Measurements from ENCODE around the gene AP3D1. TPM values are rescaled to one million over a fixed set of nuclear protein-coding genes. Genes with fewer than 3 reads are reported as not detected.

AP3D1 gene
- total RNA-seq, 1 experiment from 2014 or later: 78.9 TPM

DNA sequence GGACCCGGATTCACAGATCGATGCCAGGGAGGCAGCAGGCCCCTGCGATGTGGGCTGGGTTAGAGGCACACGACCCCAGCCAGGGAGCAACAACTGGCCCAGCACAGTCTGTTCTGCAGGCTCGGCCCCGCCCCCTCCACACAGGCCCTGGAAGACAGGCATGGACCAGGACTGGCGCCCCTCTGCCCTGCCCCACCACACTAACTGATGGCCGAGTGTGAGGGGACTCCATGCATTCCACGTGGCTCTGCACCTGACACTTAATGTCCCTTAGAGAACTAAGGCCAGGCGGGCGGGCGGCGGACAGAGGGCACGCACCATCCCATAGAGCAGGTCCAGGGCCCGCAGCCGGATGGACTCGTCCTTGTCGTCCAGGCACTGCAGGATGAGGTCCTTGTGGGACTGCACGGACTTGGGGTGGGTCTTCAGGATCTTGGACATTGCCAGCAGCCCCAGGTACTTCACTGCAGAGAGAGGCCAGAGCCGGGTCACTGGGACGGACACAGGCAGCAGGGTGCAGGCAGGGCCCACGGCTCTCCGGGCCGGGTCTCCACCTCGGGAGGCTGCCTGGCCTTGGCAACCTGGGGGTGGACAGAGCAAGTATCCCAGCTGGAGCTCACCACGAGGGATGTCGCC is 29.8 kb downstream of the AP3D1 start:
- no peaks in the 10 kb centered on the region for H3K4me1 ChIP-seq (replicated peaks)
- H3K27ac ChIP-seq: no peak overlapping the region
- no peaks in the 10 kb centered on the region for H3K27me3 ChIP-seq (replicated peaks)
- no peaks in the 10 kb centered on the region for H3K9me3 ChIP-seq (replicated peaks)
- no peak overlapping the region for H3K4me3 ChIP-seq
- DNase-seq (ENCODE audit: low read depth in 1 of 2, low spot score in 2 of 2): no peak
- H3K36me3 ChIP-seq: peaks cover 87% of the 10 kb centered on the region

GRCh38 chr19:2120821-2121220 is 30.5 kb downstream of the AP3D1 start:
- Histone ChIP-seq H3K4me1 (replicated peaks) (no peaks in the 10 kb centered on the region), H3K9me3 (replicated peaks) (no peaks in the 10 kb centered on the region), H3K36me3 (peaks cover 90% of the 10 kb centered on the region), H3K27me3 (replicated peaks) (no peaks in the 10 kb centered on the region), H3K4me3 (no peak overlapping the region), H3K27ac (no peak overlapping the region)
- no peak for DNase-seq (ENCODE audit: low read depth in 1 of 2, low spot score in 2 of 2)

DNA sequence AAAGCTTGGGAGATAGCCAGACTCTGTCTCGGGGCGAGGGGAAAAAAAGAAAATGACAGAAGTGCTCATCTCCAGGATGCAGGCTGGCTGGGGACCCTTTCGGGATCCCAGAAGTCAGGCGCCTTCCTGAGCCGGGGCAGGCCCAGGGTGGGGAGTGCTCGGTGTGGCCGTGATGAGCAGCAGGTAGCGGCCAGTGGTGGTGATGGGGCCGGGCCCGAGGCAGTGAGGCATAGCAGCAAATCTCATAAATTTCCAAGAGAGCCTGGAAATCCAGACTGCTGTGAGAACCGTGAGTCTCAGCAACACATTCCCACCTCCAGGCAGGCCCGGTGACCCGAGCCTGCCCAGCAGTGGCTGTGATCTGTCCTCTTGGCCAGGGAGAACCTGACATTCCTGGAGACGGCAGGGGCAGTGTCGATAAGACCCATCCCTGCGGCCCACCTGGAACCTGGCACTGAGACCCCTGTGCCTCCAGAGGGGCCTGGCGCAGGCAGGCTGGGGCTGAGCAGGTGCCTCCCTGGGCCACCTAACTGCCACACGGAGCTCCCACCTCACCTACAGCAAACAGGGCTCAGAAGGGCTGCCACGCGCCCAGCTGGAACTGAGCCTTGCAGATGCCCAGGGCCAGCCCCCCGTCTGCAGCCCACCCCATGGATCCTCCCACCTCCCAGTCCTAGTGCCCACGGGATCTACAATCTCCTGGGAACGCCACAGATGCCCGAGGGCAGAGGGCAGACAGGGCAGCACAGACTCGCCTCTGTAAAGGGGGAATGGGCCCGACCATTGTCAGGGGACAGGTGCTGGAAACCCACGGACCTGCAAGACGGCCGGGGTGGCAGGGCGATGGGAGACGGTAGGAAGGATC is 31.2 kb downstream of the AP3D1 start:
- Histone ChIP-seq H3K4me3 (no peak overlapping the region), H3K27me3 (replicated peaks) (no peaks in the 10 kb centered on the region), H3K4me1 (replicated peaks) (no peaks in the 10 kb centered on the region), H3K9me3 (replicated peaks) (no peaks in the 10 kb centered on the region), H3K27ac (no peak overlapping the region), H3K36me3 (peaks cover 92% of the 10 kb centered on the region)
- no peak for DNase-seq (ENCODE audit: low read depth in 1 of 2, low spot score in 2 of 2)

DNA sequence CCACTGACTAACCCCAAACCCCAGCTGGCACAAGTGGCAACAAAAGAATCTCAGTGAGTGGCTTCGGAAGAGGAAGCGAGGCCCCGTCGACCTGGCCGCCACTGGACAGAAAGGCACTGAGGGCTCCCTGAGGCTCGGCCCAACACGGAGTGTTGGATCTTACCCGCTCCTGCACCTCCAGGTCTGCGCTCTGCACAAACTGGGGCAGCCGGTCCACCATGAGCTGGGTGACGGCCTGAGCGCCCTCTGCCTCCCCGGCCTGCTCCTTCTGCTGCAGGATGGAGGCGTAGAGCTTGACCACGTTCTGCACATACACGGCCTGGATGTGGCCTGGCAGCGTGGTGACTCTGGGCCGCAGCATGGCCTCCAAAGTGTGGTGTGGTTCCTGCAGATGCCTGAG is 32.9 kb downstream of the AP3D1 start:
- H3K27ac ChIP-seq: no peak overlapping the region
- no peaks in the 10 kb centered on the region for H3K4me1 ChIP-seq (replicated peaks)
- H3K9me3 ChIP-seq (replicated peaks): no peaks in the 10 kb centered on the region
- no peak overlapping the region for H3K4me3 ChIP-seq
- peaks cover 93% of the 10 kb centered on the region for H3K36me3 ChIP-seq
- DNase-seq (ENCODE audit: low read depth in 1 of 2, low spot score in 2 of 2): no peak
- H3K27me3 ChIP-seq (replicated peaks): no peaks in the 10 kb centered on the region

- Histone ChIP-seq H3K36me3 (peaks cover 91% of the 10 kb centered on the region), H3K27me3 (replicated peaks) (no peaks in the 10 kb centered on the region), H3K4me3 (no peak overlapping the region), H3K4me1 (replicated peaks) (no peaks in the 10 kb centered on the region), H3K9me3 (replicated peaks) (no peaks in the 10 kb centered on the region), H3K27ac (no peak overlapping the region)
- DNase-seq (ENCODE audit: low read depth in 1 of 2, low spot score in 2 of 2): no peak
Observed at GRCh38 chr19:2117215-2117960, 34.0 kb downstream of the AP3D1 start.

- Histone ChIP-seq H3K36me3 (peaks cover 91% of the 10 kb centered on the region), H3K4me1 (replicated peaks) (no peaks in the 10 kb centered on the region)
Observed at GRCh38 chr19:2116507-2116906, 34.9 kb downstream of the AP3D1 start.

DNA sequence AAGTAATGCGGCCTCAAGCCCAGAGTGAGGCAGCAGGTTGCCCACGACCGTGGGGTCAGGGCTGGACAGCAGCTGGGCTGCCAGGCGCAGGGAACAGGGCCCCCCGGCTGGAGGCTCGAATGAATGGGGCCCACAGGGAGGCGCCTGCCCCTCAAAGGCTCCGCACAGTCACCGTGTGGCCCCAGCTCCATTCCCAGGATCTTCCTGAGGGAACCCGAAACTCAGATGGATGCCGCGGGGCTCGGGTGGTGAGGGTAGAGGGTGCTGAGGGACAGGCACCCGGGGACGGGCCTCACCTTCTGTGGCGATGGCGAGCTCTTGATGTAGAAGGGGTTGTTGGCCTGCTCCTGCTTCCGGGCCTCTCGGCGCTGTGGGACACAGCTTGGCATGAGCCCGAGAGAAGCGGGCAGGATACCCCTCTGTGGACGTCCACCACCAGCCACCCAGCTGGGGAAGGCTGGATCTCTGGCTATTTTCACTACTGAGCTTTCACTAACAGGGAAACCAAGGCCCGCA is 35.4 kb downstream of the AP3D1 start:
- H3K27ac ChIP-seq: no peak overlapping the region
- H3K36me3 ChIP-seq: peaks cover 91% of the 10 kb centered on the region
- H3K4me3 ChIP-seq: no peak overlapping the region
- no peaks in the 10 kb centered on the region for H3K4me1 ChIP-seq (replicated peaks)
- H3K9me3 ChIP-seq (replicated peaks): no peaks in the 10 kb centered on the region
- H3K27me3 ChIP-seq (replicated peaks): no peaks in the 10 kb centered on the region
- no peak for DNase-seq (ENCODE audit: low read depth in 1 of 2, low spot score in 2 of 2)

More at GRCh38 chr19:2116507-2116906, 34.9 kb downstream of the AP3D1 start:
- H3K9me3 ChIP-seq (replicated peaks): no peaks in the 10 kb centered on the region
- no peak for DNase-seq (ENCODE audit: low read depth in 1 of 2, low spot score in 2 of 2)
- no peak overlapping the region for H3K27ac ChIP-seq
- H3K27me3 ChIP-seq (replicated peaks): no peaks in the 10 kb centered on the region
- no peak overlapping the region for H3K4me3 ChIP-seq

DNA sequence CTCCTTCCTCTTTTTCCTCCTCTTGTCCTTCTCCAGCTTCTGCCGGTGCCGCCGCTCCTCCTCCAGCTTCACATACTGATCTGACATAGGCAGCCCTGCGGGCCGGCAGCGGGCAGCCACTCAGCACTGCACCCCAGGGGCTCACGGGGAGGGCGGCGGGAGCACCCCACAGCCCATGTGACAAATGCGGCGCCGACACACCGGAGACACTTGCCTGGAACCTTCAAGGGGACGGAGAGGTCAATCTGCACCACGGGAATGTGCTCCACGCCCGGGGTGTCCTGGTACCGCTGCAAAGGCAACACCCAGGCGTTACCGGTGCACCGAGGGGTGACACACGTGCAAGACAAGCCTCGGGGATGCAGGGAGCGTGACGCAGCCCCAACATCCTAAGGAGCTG is 36.0 kb downstream of the AP3D1 start:
- H3K27me3 ChIP-seq (replicated peaks): no peaks in the 10 kb centered on the region
- H3K4me1 ChIP-seq (replicated peaks): no peaks in the 10 kb centered on the region
- H3K27ac ChIP-seq: no peak overlapping the region
- peaks cover 91% of the 10 kb centered on the region for H3K36me3 ChIP-seq
- no peaks in the 10 kb centered on the region for H3K9me3 ChIP-seq (replicated peaks)
- no peak overlapping the region for H3K4me3 ChIP-seq
- DNase-seq (ENCODE audit: low read depth in 1 of 2, low spot score in 2 of 2): no peak

DNA sequence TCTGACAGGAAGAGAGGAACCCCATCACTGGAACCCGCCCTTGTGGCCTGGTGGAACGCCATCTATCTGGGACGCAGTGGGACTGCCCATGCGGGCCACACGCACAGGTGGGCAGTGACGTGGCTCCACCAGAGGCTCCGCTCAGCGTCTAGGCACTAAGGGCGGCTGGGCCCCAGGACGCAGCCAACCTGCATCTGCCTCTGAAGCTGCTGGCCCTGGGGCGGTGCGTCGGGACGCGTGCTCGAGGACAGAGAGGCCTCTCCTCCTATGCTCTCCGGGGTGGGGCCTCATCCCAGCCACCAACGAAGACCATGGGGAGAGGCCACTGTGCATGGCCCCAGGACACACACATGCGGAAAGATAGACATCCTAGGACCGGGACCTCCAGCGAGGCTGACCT is 36.5 kb downstream of the AP3D1 start:
- H3K9me3 ChIP-seq (replicated peaks): no peaks in the 10 kb centered on the region

GRCh38 chr19:2114218-2114617 is 37.1 kb downstream of the AP3D1 start:
- H3K4me1 ChIP-seq (replicated peaks): no peaks in the 10 kb centered on the region
- peaks cover 96% of the 10 kb centered on the region for H3K36me3 ChIP-seq
- H3K27me3 ChIP-seq (replicated peaks): no peaks in the 10 kb centered on the region
- no peak overlapping the region for H3K27ac ChIP-seq
- no peaks in the 10 kb centered on the region for H3K9me3 ChIP-seq (replicated peaks)
- no peak for DNase-seq (ENCODE audit: low read depth in 1 of 2, low spot score in 2 of 2)
- H3K4me3 ChIP-seq: no peak overlapping the region

More for the DNA sequence above, 36.5 kb downstream of the AP3D1 start:
- no peak overlapping the region for H3K27ac ChIP-seq
- H3K4me1 ChIP-seq (replicated peaks): no peaks in the 10 kb centered on the region
- no peak for DNase-seq (ENCODE audit: low read depth in 1 of 2, low spot score in 2 of 2)
- no peaks in the 10 kb centered on the region for H3K27me3 ChIP-seq (replicated peaks)
- H3K4me3 ChIP-seq: no peak overlapping the region
- H3K36me3 ChIP-seq: peaks cover 91% of the 10 kb centered on the region

GRCh38 chr19:2113439-2114211 is 37.7 kb downstream of the AP3D1 start:
- no peak overlapping the region for H3K4me3 ChIP-seq
- H3K27ac ChIP-seq: no peak overlapping the region
- no peaks in the 10 kb centered on the region for H3K4me1 ChIP-seq (replicated peaks)
- H3K27me3 ChIP-seq (replicated peaks): no peaks in the 10 kb centered on the region
- DNase-seq (ENCODE audit: low read depth in 1 of 2, low spot score in 2 of 2): no peak
- peaks cover 96% of the 10 kb centered on the region for H3K36me3 ChIP-seq
- no peaks in the 10 kb centered on the region for H3K9me3 ChIP-seq (replicated peaks)

- Histone ChIP-seq H3K27ac (no peak overlapping the region), H3K4me3 (no peak overlapping the region), H3K4me1 (replicated peaks) (no peaks in the 10 kb centered on the region), H3K27me3 (replicated peaks) (no peaks in the 10 kb centered on the region), H3K9me3 (replicated peaks) (no peaks in the 10 kb centered on the region), H3K36me3 (peaks cover 96% of the 10 kb centered on the region)
- no peak for DNase-seq (ENCODE audit: low read depth in 1 of 2, low spot score in 2 of 2)
Observed at GRCh38 chr19:2112516-2113320, 38.6 kb downstream of the AP3D1 start.
